Spinal cord (tissue), 10 donors: Measurements from ENCODE around the gene SLC22A2. TPM values are rescaled to one million over a fixed set of nuclear protein-coding genes. Genes with fewer than 3 reads are reported as not detected.

Source experiments
- DNase-seq, 6 donors: peaks; one replicate each; pipeline versions ENCODE4 v3.0.0 to v3.0.0-alpha.2; 2013 to 2015; ENCODE audit warnings: low spot score in 6 of 6, low read depth in 4 of 6
- H3K27ac ChIP-seq: one replicate; pipeline ENCODE4 v1.5.1; 2013; ENCODE audit warnings: low read depth, low read length, control low read depth
- H3K27me3 ChIP-seq: one replicate; pipeline ENCODE4 v1.6.1; 2013; ENCODE audit warnings: low read length; ENCODE audit not compliant: control insufficient read depth, insufficient read depth
- H3K36me3 ChIP-seq: one replicate; pipeline ENCODE4 v1.6.1; 2013; ENCODE audit warnings: low read length; ENCODE audit not compliant: control insufficient read depth, insufficient read depth
- H3K4me1 ChIP-seq: one replicate; pipeline ENCODE4 v1.6.1; 2013; ENCODE audit warnings: low read length; ENCODE audit not compliant: control insufficient read depth, insufficient read depth
- H3K4me3 ChIP-seq: one replicate; pipeline ENCODE4 v1.5.1; 2013; ENCODE audit warnings: low read depth, low read length, control low read depth
- H3K9me3 ChIP-seq: one replicate; pipeline ENCODE4 v1.6.1; 2013; ENCODE audit warnings: low read length; ENCODE audit not compliant: control insufficient read depth, insufficient read depth
- WGBS: methylation state at CpG from one replicate; pipeline ENCODE4 v1.1.5; 2013; ENCODE audit warnings: missing lambda C conversion rate; ENCODE audit not compliant: insufficient coverage; 5-methylcytosine and 5-hydroxymethylcytosine counted together
- polyA plus RNA-seq, 2 donors: library from polyadenylated mRNA; unstranded; fragments of 120-200 nt; gene quantifications; one replicate each; pipeline ENCODE4 v1.2.1, GENCODE V29; 2013; ENCODE audit not compliant: insufficient read length in 2 of 2
- total RNA-seq, 2 donors: library from RNA; depleted of rRNA in 1 of 2; stranded (reverse); fragments of 120-200 nt in 1 of 2; fragments of >200 nt in 1 of 2; gene quantifications; one replicate each; pipeline versions ENCODE4 v1.2.3 to v1.2.4, GENCODE V29; 2013 to 2014
- donor health status: healthy.

Gene SLC22A2
- total and polyA plus RNA-seq, 4 donors = 1.2 to 39.2 (median 6.4) TPM

- Histone ChIP-seq H3K9me3 (no peaks in the 10 kb centered on the region), H3K27ac (no peak overlapping the region), H3K4me3 (no peak overlapping the region), H3K36me3 (no peaks in the 10 kb centered on the region), H3K4me1 (peaks cover 17% of the 10 kb centered on the region), H3K27me3 (no peaks in the 10 kb centered on the region)
- WGBS = 100% methylated on average over 1 of the region's 7 CpGs
- no peak for DNase-seq
These were observed 5.5 kb upstream of the SLC22A2 start for GRCh38 chr6:160264061-160264612.

- Histone ChIP-seq H3K36me3 (no peaks in the 10 kb centered on the region), H3K9me3 (no peaks in the 10 kb centered on the region), H3K27me3 (no peaks in the 10 kb centered on the region), H3K4me3 (no peak overlapping the region), H3K4me1 (peaks cover 24% of the 10 kb centered on the region), H3K27ac (no peak overlapping the region)
- 96% methylated on average over 3 of the region's 7 CpGs for WGBS
- DNase-seq = no peak
These were observed 4.7 kb upstream of the SLC22A2 start for GRCh38 chr6:160263196-160263939.

- no peaks in the 10 kb centered on the region for H3K36me3 ChIP-seq
- H3K27me3 ChIP-seq = no peaks in the 10 kb centered on the region
- H3K4me1 ChIP-seq = peaks cover 24% of the 10 kb centered on the region
- no peak for DNase-seq
- 80% methylated on average over 6 of the region's 7 CpGs for WGBS
- no peak overlapping the region for H3K27ac ChIP-seq
- H3K4me3 ChIP-seq = no peak overlapping the region
- no peaks in the 10 kb centered on the region for H3K9me3 ChIP-seq
These were observed 3.5 kb upstream of the SLC22A2 start for GRCh38 chr6:160261991-160262680.

- Histone ChIP-seq H3K4me1 (peaks cover 23% of the 10 kb centered on the region), H3K9me3 (no peaks in the 10 kb centered on the region), H3K36me3 (no peaks in the 10 kb centered on the region), H3K27me3 (no peaks in the 10 kb centered on the region), H3K27ac (no peak overlapping the region), H3K4me3 (no peak overlapping the region)
- 73% methylated on average over 2 of the region's 6 CpGs for WGBS
- no peak for DNase-seq
These were observed 2.3 kb upstream of the SLC22A2 start for GRCh38 chr6:160260803-160261450.

- Histone ChIP-seq H3K27ac (peak overlapping the region; percentile 22), H3K4me1 (peaks cover 21% of the 10 kb centered on the region), H3K36me3 (no peaks in the 10 kb centered on the region), H3K27me3 (no peaks in the 10 kb centered on the region), H3K4me3 (no peak overlapping the region), H3K9me3 (no peaks in the 10 kb centered on the region)
- peak in 5 of 6 donors; percentile 21 to 72 (median 38) for DNase-seq
- 37% methylated on average over 9 of the region's 14 CpGs for WGBS
These were observed 1.7 kb upstream of the SLC22A2 start for GRCh38 chr6:160260367-160260766.

GRCh38 chr6:160259598-160259997 is 977 bp upstream of the SLC22A2 start:
- Histone ChIP-seq H3K27me3 (no peaks in the 10 kb centered on the region), H3K9me3 (no peaks in the 10 kb centered on the region), H3K4me3 (no peak overlapping the region), H3K36me3 (no peaks in the 10 kb centered on the region), H3K27ac (peak overlapping the region; percentile 42), H3K4me1 (peaks cover 21% of the 10 kb centered on the region)
- DNase-seq = peak in 2 of 6 donors; percentile 22 to 35
- WGBS = 22% methylated on average over 7 of the region's 8 CpGs

GRCh38 chr6:160259143-160259425 is 463 bp upstream of the SLC22A2 start:
- Histone ChIP-seq H3K4me3 (no peak overlapping the region), H3K27ac (no peak overlapping the region), H3K9me3 (no peaks in the 10 kb centered on the region), H3K36me3 (no peaks in the 10 kb centered on the region), H3K27me3 (no peaks in the 10 kb centered on the region), H3K4me1 (peaks cover 21% of the 10 kb centered on the region)
- WGBS = 76% methylated on average over 4 of the region's 8 CpGs
- no peak for DNase-seq

GRCh38 chr6:160256445-160256844 is 2.2 kb downstream of the SLC22A2 start:
- WGBS = no CpG with 5 or more reads among the region's 1 CpG
- no peaks in the 10 kb centered on the region for H3K9me3 ChIP-seq
- peaks cover 21% of the 10 kb centered on the region for H3K4me1 ChIP-seq
- no peak for DNase-seq
- no peak overlapping the region for H3K27ac ChIP-seq
- H3K4me3 ChIP-seq = no peak overlapping the region
- H3K36me3 ChIP-seq = no peaks in the 10 kb centered on the region
- H3K27me3 ChIP-seq = no peaks in the 10 kb centered on the region

GRCh38 chr6:160254467-160255312 is 3.9 kb downstream of the SLC22A2 start:
- Histone ChIP-seq H3K4me1 (peaks cover 11% of the 10 kb centered on the region), H3K4me3 (no peak overlapping the region), H3K9me3 (no peaks in the 10 kb centered on the region), H3K27me3 (no peaks in the 10 kb centered on the region), H3K36me3 (no peaks in the 10 kb centered on the region), H3K27ac (no peak overlapping the region)
- no peak for DNase-seq
- 72% methylated on average over 5 of the region's 7 CpGs for WGBS
